GM23338 (cell line): ENCODE measurements around the gene CCNK. TPM values are rescaled to one million over a fixed set of nuclear protein-coding genes. Genes with fewer than 3 reads are reported as not detected.

Experiments
- ATAC-seq: fragments of 200-7000 bp; cut with Tn5 transposase; 3 replicates; pipeline ENCODE4 v1.9.1; 2020
- DNase-seq: peaks from one replicate; pipeline ENCODE4 v3.0.0-alpha.2; 2015; ENCODE audit warnings: low spot score
- H2AFZ ChIP-seq: fragments of 200-600 bp; sonication (generic); 2 replicates; pipeline ENCODE4 v1.8.0; 2016; ENCODE audit warnings: antibody characterized with exemption, mild to moderate bottlenecking, moderate library complexity
- H3F3A ChIP-seq: fragments of 200-600 bp; sonication (generic); replicated peaks from 2 replicates; pipeline ENCODE4 v1.8.0; 2017; ENCODE audit warnings: antibody characterized with exemption, mixed run types, low read depth
- H3K27ac ChIP-seq: fragments of 200-600 bp; sonication (generic); 2 replicates; pipeline ENCODE4 v1.6.1; 2016; ENCODE audit warnings: low read depth
- H3K27me3 ChIP-seq: fragments of 200-600 bp; sonication (generic); 2 replicates; pipeline ENCODE4 v1.8.0; 2016; ENCODE audit warnings: mild to moderate bottlenecking, mixed run types, moderate library complexity; ENCODE audit not compliant: insufficient read depth
- H3K36me3 ChIP-seq: fragments of 200-600 bp; sonication (generic); 2 replicates; pipeline ENCODE4 v1.8.0; 2016; ENCODE audit warnings: mild to moderate bottlenecking; ENCODE audit not compliant: insufficient read depth
- H3K4me1 ChIP-seq: fragments of 200-600 bp; sonication (generic); 2 replicates; pipeline ENCODE4 v1.8.0; 2016; ENCODE audit warnings: mild to moderate bottlenecking, moderate library complexity; ENCODE audit not compliant: insufficient read depth
- H3K4me2 ChIP-seq: fragments of 200-600 bp; sonication (generic); 2 replicates; pipeline ENCODE4 v1.7.1; 2017; ENCODE audit warnings: mixed run types
- H3K4me3 ChIP-seq: fragments of 200-600 bp; sonication (generic); 2 replicates; pipeline ENCODE4 v1.6.1; 2016; ENCODE audit warnings: mixed run types
- H3K79me2 ChIP-seq: fragments of 200-600 bp; sonication (generic); replicated peaks from 2 replicates; pipeline ENCODE4 v1.8.0; 2017; ENCODE audit warnings: mild to moderate bottlenecking; ENCODE audit not compliant: insufficient read depth
- H3K9me2 ChIP-seq: fragments of 200-600 bp; sonication (generic); 2 replicates; pipeline ENCODE4 v1.8.0; 2017; ENCODE audit not compliant: insufficient read depth
- H4K20me1 ChIP-seq: fragments of 200-600 bp; sonication (generic); replicated peaks from 2 replicates; pipeline ENCODE4 v1.8.0; 2017; ENCODE audit warnings: mild to moderate bottlenecking; ENCODE audit not compliant: insufficient read depth
- H3K27ac Mint-ChIP-seq: 2 replicates; pipeline ENCODE4 v1.8.0; 2020; ENCODE audit warnings: inconsistent platforms, mild to moderate bottlenecking, moderate library complexity, mixed read lengths
- H3K27me3 Mint-ChIP-seq: 3 replicates; pipeline ENCODE4 v1.8.0; 2022; ENCODE audit warnings: low read depth, mild to moderate bottlenecking, moderate library complexity, mixed read lengths, inconsistent platforms; ENCODE audit not compliant: insufficient read depth, poor library complexity
- H3K36me3 Mint-ChIP-seq: 3 replicates; pipeline ENCODE4 v1.8.0; 2021; ENCODE audit warnings: low read depth, mild to moderate bottlenecking, inconsistent platforms, moderate library complexity, mixed read lengths
- H3K4me1 Mint-ChIP-seq: 3 replicates; pipeline ENCODE4 v1.8.0; 2020; ENCODE audit warnings: mild to moderate bottlenecking, inconsistent platforms, mixed read lengths
- H3K4me3 Mint-ChIP-seq: 3 replicates; pipeline ENCODE4 v1.8.0; 2021; ENCODE audit warnings: moderate library complexity, mild to moderate bottlenecking, inconsistent platforms, mixed read lengths
- H3K9me3 Mint-ChIP-seq: 3 replicates; pipeline ENCODE4 v1.8.0; 2020; ENCODE audit warnings: moderate library complexity, mild to moderate bottlenecking, inconsistent platforms, mixed read lengths
- CTCF ChIP-seq, 2 experiments: fragments of 200-600 bp in 1 of 2; sonication (generic) in 1 of 2; conservative IDR thresholded peaks; 2 replicates each; pipeline versions ENCODE4 v1.5.1 to v1.6.1; 2016 to 2017; ENCODE audit warnings: antibody characterized with exemption in 2 of 2, low read depth in 2 of 2, mild to moderate bottlenecking in 2 of 2, moderate library complexity in 1 of 2
- EZH2 ChIP-seq: fragments of 200-600 bp; sonication (generic); IDR thresholded peaks from one replicate; pipeline ENCODE4 v1.8.0; 2017; ENCODE audit warnings: antibody characterized with exemption, mild to moderate bottlenecking, low read depth; ENCODE audit not compliant: unreplicated experiment
- EZH2phosphoT487 ChIP-seq: fragments of 200-600 bp; sonication (generic); IDR thresholded peaks from one replicate; pipeline ENCODE4 v1.8.1; 2018; ENCODE audit warnings: antibody characterized with exemption; ENCODE audit not compliant: unreplicated experiment
- NANOG ChIP-seq: IDR thresholded peaks from 2 replicates; pipeline ENCODE4 v1.6.1; 2016; ENCODE audit warnings: antibody characterized with exemption, borderline replicate concordance
- STAT1 ChIP-seq: IDR thresholded peaks from one replicate; pipeline ENCODE4 v1.6.1; 2016; ENCODE audit warnings: antibody characterized with exemption; ENCODE audit not compliant: unreplicated experiment
- ZNF114 ChIP-seq: fragments of 250-450 bp; sonication (Bioruptor Pico); IDR thresholded peaks from 2 replicates; pipeline ENCODE4 v1.5.0; 2020; ENCODE audit warnings: mild to moderate bottlenecking, moderate library complexity
- polyA plus RNA-seq: library from polyadenylated mRNA; unstranded; fragments of >200 nt; fragmentation: Nextera tagmentation; extraction: Ambion mirVana; gene quantifications from 2 replicates; pipeline ENCODE4 v1.2.1, GENCODE V29; 2016
- total RNA-seq: library from RNA; depleted of rRNA; stranded (reverse); fragments of >200 nt; shearing (Covaris generic); gene quantifications from 2 replicates; pipeline ENCODE4 v1.2.3, GENCODE V29; 2014
- TF ChIP-seq, protein P1 (sequence below): IDR thresholded peaks from 2 replicates; pipeline ENCODE4 v1.6.1; 2016; ENCODE audit warnings: antibody characterized with exemption
- TF ChIP-seq, protein P2 (sequence below): fragments of 250-450 bp; sonication (Bioruptor Pico); IDR thresholded peaks from 2 replicates; pipeline ENCODE4 v1.5.0; 2020; ENCODE audit warnings: mild to moderate bottlenecking, moderate library complexity

Gene CCNK
- total and polyA plus RNA-seq, 2 experiments from 2014 or later = 54.0 to 60.6 TPM

- H2AFZ ChIP-seq = no peak overlapping the region
- TF ChIP-seq EZH2 (no peak), NANOG (no peak), CTCF (conservative IDR thresholded peaks at IDR 0.05; ENCODE audit: low read depth in 2 of 2) (no peak), ZNF114 (CRISPR knock-in tag) (no peak), EZH2phosphoT487 (no peak), STAT1 (no peak)
- TF ChIP-seq, protein P1, sequence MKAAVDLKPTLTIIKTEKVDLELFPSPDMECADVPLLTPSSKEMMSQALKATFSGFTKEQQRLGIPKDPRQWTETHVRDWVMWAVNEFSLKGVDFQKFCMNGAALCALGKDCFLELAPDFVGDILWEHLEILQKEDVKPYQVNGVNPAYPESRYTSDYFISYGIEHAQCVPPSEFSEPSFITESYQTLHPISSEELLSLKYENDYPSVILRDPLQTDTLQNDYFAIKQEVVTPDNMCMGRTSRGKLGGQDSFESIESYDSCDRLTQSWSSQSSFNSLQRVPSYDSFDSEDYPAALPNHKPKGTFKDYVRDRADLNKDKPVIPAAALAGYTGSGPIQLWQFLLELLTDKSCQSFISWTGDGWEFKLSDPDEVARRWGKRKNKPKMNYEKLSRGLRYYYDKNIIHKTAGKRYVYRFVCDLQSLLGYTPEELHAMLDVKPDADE = no peak
- TF ChIP-seq, protein P2, sequence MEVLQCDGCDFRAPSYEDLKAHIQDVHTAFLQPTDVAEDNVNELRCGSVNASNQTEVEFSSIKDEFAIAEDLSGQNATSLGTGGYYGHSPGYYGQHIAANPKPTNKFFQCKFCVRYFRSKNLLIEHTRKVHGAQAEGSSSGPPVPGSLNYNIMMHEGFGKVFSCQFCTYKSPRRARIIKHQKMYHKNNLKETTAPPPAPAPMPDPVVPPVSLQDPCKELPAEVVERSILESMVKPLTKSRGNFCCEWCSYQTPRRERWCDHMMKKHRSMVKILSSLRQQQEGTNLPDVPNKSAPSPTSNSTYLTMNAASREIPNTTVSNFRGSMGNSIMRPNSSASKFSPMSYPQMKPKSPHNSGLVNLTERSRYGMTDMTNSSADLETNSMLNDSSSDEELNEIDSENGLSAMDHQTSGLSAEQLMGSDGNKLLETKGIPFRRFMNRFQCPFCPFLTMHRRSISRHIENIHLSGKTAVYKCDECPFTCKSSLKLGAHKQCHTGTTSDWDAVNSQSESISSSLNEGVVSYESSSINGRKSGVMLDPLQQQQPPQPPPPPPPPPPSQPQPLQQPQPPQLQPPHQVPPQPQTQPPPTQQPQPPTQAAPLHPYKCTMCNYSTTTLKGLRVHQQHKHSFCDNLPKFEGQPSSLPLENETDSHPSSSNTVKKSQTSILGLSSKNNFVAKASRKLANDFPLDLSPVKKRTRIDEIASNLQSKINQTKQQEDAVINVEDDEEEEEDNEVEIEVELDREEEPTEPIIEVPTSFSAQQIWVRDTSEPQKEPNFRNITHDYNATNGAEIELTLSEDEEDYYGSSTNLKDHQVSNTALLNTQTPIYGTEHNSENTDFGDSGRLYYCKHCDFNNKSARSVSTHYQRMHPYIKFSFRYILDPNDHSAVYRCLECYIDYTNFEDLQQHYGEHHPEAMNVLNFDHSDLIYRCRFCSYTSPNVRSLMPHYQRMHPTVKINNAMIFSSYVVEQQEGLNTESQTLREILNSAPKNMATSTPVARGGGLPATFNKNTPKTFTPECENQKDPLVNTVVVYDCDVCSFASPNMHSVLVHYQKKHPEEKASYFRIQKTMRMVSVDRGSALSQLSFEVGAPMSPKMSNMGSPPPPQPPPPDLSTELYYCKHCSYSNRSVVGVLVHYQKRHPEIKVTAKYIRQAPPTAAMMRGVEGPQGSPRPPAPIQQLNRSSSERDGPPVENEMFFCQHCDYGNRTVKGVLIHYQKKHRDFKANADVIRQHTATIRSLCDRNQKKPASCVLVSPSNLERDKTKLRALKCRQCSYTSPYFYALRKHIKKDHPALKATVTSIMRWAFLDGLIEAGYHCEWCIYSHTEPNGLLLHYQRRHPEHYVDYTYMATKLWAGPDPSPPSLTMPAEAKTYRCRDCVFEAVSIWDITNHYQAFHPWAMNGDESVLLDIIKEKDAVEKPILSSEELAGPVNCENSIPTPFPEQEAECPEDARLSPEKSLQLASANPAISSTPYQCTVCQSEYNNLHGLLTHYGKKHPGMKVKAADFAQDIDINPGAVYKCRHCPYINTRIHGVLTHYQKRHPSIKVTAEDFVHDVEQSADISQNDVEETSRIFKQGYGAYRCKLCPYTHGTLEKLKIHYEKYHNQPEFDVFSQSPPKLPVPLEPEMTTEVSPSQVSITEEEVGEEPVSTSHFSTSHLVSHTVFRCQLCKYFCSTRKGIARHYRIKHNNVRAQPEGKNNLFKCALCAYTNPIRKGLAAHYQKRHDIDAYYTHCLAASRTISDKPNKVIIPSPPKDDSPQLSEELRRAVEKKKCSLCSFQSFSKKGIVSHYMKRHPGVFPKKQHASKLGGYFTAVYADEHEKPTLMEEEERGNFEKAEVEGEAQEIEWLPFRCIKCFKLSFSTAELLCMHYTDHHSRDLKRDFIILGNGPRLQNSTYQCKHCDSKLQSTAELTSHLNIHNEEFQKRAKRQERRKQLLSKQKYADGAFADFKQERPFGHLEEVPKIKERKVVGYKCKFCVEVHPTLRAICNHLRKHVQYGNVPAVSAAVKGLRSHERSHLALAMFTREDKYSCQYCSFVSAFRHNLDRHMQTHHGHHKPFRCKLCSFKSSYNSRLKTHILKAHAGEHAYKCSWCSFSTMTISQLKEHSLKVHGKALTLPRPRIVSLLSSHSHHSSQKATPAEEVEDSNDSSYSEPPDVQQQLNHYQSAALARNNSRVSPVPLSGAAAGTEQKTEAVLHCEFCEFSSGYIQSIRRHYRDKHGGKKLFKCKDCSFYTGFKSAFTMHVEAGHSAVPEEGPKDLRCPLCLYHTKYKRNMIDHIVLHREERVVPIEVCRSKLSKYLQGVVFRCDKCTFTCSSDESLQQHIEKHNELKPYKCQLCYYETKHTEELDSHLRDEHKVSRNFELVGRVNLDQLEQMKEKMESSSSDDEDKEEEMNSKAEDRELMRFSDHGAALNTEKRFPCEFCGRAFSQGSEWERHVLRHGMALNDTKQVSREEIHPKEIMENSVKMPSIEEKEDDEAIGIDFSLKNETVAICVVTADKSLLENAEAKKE = no peak
- Mint-ChIP-seq H3K27ac (peak overlapping the region; percentile 63; the same call in 1 of the 2 replicates), H3K27me3 (peaks cover 13% of the 10 kb centered on the region), H3K36me3 (no peaks in the 10 kb centered on the region), H3K4me1 (peaks cover 64% of the 10 kb centered on the region), H3K4me3 (no peak overlapping the region), H3K9me3 (no peaks in the 10 kb centered on the region)
- DNase-seq (no peak), ATAC-seq (no peak)
- H3K4me3 ChIP-seq = no peak overlapping the region
- peaks cover 15% of the 10 kb centered on the region for H4K20me1 ChIP-seq
- no peak overlapping the region for H3K4me2 ChIP-seq
- no peaks in the 10 kb centered on the region for H3K36me3 ChIP-seq
- H3K9me2 ChIP-seq = no peaks in the 10 kb centered on the region
- H3K79me2 ChIP-seq = peaks cover 62% of the 10 kb centered on the region
- no peak overlapping the region for H3K27ac ChIP-seq
- no peaks in the 10 kb centered on the region for H3F3A ChIP-seq
- H3K27me3 ChIP-seq = no peaks in the 10 kb centered on the region
- peaks cover 26% of the 10 kb centered on the region for H3K4me1 ChIP-seq
Measured at GRCh38 chr14:99544991-99545390, 63.8 kb downstream of the CCNK start.
